H1 (cell line): ENCODE data around the gene LGI4. TPM values are rescaled to one million over a fixed set of nuclear protein-coding genes. Genes with fewer than 3 reads are reported as not detected.

Experiments
- CHD7 ChIP-seq: fragments of 300-600 bp; sonication (generic); IDR thresholded peaks from 2 replicates; pipeline ENCODE4 v1.7.1; 2012; ENCODE audit warnings: low read length, moderate library complexity, mild to moderate bottlenecking, inconsistent platforms; ENCODE audit not compliant: insufficient replicate concordance
- E2F6 ChIP-seq: IDR thresholded peaks from 2 replicates; pipeline ENCODE4 v1.6.1; 2012; ENCODE audit warnings: inconsistent platforms
- NRF1 ChIP-seq: IDR thresholded peaks from 2 replicates; pipeline ENCODE4 v1.6.1; 2011; ENCODE audit warnings: mild to moderate bottlenecking, low read depth, low read length, improper control_type of control experiment
- polyA plus RNA-seq, 7 experiments: library from polyadenylated mRNA; depleted of rRNA in 3 of 7; stranded (reverse) in 5 of 7; unstranded in 2 of 7; fragments of >200 nt in 5 of 7; fragments of 200-250 nt in 2 of 7; gene quantifications; 1 replicate in 5 of 7; 2 replicates in 1 of 7; 4 replicates in 1 of 7; pipeline versions ENCODE4 v1.2.1 to v1.2.3, GENCODE V29; 2011 to 2013; ENCODE audit warnings: missing spikeins in 2 of 7, mixed read lengths in 2 of 7
- total RNA-seq: library from RNA; stranded (reverse); fragmentation: NEBNext Ultra II Directional; extraction: Animal tissue kit (Norgen Biotek cat#: 25700); gene quantifications from 2 replicates; pipeline ENCODE4 v1.2.1, GENCODE V29; 2021

LGI4 gene
- total and polyA plus RNA-seq, 2 of the 8 experiments (the other 6 are each of a cell fraction or from before 2014, with no cell fraction given) = 2.0 to 8.2 TPM

- no peak for TF ChIP-seq E2F6
- no peak for TF ChIP-seq NRF1
- TF ChIP-seq CHD7 = no peak
- TF ChIP-seq, all 59 proteins: peak for 0
These were observed 53.7 kb downstream of the LGI4 start (continued) for GRCh38 chr19:35081201-35081600.
